Psoas muscle (tissue), 8 donors: Measurements from ENCODE around the gene TMEM252. TPM values are rescaled to one million over a fixed set of nuclear protein-coding genes. Genes with fewer than 3 reads are reported as not detected.

Experiments used
- ATAC-seq, 4 donors: fragments of 200-7000 bp; cut with Tn5 transposase; one replicate each; pipeline ENCODE4 v1.9.1; 2020; ENCODE audit warnings: moderate library complexity in 3 of 4, mild to moderate bottlenecking in 2 of 4
- DNase-seq, 2 donors: peaks; one replicate each; pipeline ENCODE4 v3.0.0-alpha.2; 2020
- H3K27ac ChIP-seq: fragments of 200-600 bp; one replicate; pipeline ENCODE4 v1.8.0; 2022
- H3K27me3 ChIP-seq, 3 donors: fragments of 200-600 bp in 1 of 3; one replicate each; pipeline versions ENCODE4 v1.6.1 to v1.8.0; 2013 to 2022; ENCODE audit warnings: low read length in 2 of 3, mild to moderate bottlenecking in 2 of 3, moderate library complexity in 1 of 3; ENCODE audit not compliant: insufficient read depth in 3 of 3
- H3K36me3 ChIP-seq, 2 donors: fragments of 200-600 bp in 1 of 2; one replicate each; pipeline versions ENCODE4 v1.6.1 to v1.8.0; 2013 to 2022; ENCODE audit warnings: low read depth in 1 of 2, mild to moderate bottlenecking in 1 of 2, moderate library complexity in 1 of 2; ENCODE audit not compliant: insufficient read depth in 1 of 2
- H3K4me1 ChIP-seq: fragments of 200-600 bp; one replicate; pipeline ENCODE4 v1.8.0; 2022
- H3K4me3 ChIP-seq: fragments of 200-600 bp; one replicate; pipeline ENCODE4 v1.8.0; 2022; ENCODE audit warnings: mild to moderate bottlenecking
- H3K9me3 ChIP-seq: fragments of 200-600 bp; one replicate; pipeline ENCODE4 v1.8.0; 2022
- CTCF ChIP-seq: fragments of 200-600 bp; IDR thresholded peaks from one replicate; pipeline ENCODE4 v1.8.0; 2022; ENCODE audit warnings: antibody characterized with exemption
- WGBS, 3 donors: extraction: QIAGEN DNeasy Blood & Tissue Kit; methylation state at CpG; one replicate each; pipeline versions ENCODE4 v1.1.6 to v1.1.7; 2013; 5-methylcytosine and 5-hydroxymethylcytosine counted together
- intact Hi-C, 2 donors: fragments of 100-400 bp; cut with DNase I; formaldehyde crosslinking; loops; one replicate each; pipeline versions ENCODE4 v1.11.0 to v1.14.2; 2022
- polyA plus RNA-seq, 3 donors: library from polyadenylated mRNA; stranded (reverse); fragments of 200-250 nt; gene quantifications; one replicate each; pipeline ENCODE4 v1.2.3, GENCODE V29; 2013
- total RNA-seq, 4 donors: library from RNA; stranded (reverse); fragmentation: NEBNext Ultra II Directional in 2 of 4; extraction: Animal tissue kit (Norgen Biotek cat#: 25700) in 2 of 4; gene quantifications; one replicate each; pipeline versions ENCODE4 v1.2.1 to v1.2.4, GENCODE V29; 2021 to 2023
- donor health status: healthy with polysubstance abuse.
- donor health status: DM: no; HTN: no; CAD: no; lungs with moderate emphysema.
- donor health status: Bipolar disorder and iron deficiency.
- donor health status: healthy.
- donor health status: DM: yes; HTN: yes; CAD: no.
- donor health status: DM: no; HTN: no; CAD: no.
- donor health status: DM: no; HTN: no; CAD: no.
- donor health status: DM: yes; HTN: yes; CAD: no.

Gene TMEM252
- total and polyA plus RNA-seq, 7 donors = not detected

- intact Hi-C loops = no loop called here
- no peak for TF ChIP-seq CTCF
- ATAC-seq (peak in 1 of 4 donors; percentile 7), DNase-seq (no peak)
- H3K36me3 ChIP-seq = no peaks in the 10 kb centered on the region
- peak overlapping the region; percentile 65 for H3K27ac ChIP-seq
- peaks cover 18% of the 10 kb centered on the region for H3K4me1 ChIP-seq
- 45 to 61% (median 60%) methylated on average over 1 of the region's 1 CpG for WGBS, 3 donors
- no peak overlapping the region for H3K4me3 ChIP-seq
- no peaks in the 10 kb centered on the region for H3K27me3 ChIP-seq
- H3K9me3 ChIP-seq = no peaks in the 10 kb centered on the region
These were observed 3.1 kb downstream of the TMEM252 start for GRCh38 chr9:68537616-68537880.

GRCh38 chr9:68536876-68537615 is 3.6 kb downstream of the TMEM252 start:
- intact Hi-C loops = no loop called here
- H3K4me3 ChIP-seq = no peak overlapping the region
- ATAC-seq (peak in 2 of 4 donors; percentile 12 to 20), DNase-seq (no peak)
- H3K27ac ChIP-seq = no peak overlapping the region
- no peaks in the 10 kb centered on the region for H3K9me3 ChIP-seq
- H3K36me3 ChIP-seq = no peaks in the 10 kb centered on the region
- H3K27me3 ChIP-seq = no peaks in the 10 kb centered on the region
- H3K4me1 ChIP-seq = peaks cover 18% of the 10 kb centered on the region
- no peak for TF ChIP-seq CTCF
- WGBS, 3 donors = 62 to 72% (median 64%) methylated on average over 10 of the region's 10 CpGs

- Histone ChIP-seq H3K27ac (no peak overlapping the region), H3K4me1 (peaks cover 24% of the 10 kb centered on the region), H3K36me3 (no peaks in the 10 kb centered on the region), H3K9me3 (no peaks in the 10 kb centered on the region), H3K4me3 (no peak overlapping the region), H3K27me3 (no peaks in the 10 kb centered on the region)
- TF ChIP-seq CTCF = no peak
- intact Hi-C loops = no loop called here
- ATAC-seq = no peak
- 17 to 29% (median 20%) methylated on average over 3 of the region's 3 CpGs for WGBS, 3 donors
- DNase-seq = no peak
These were observed 7.0 kb downstream of the TMEM252 start for GRCh38 chr9:68533678-68534077.

- H3K36me3 ChIP-seq = no peaks in the 10 kb centered on the region
- H3K4me1 ChIP-seq = peaks cover 11% of the 10 kb centered on the region
- 84 to 87% (median 84%) methylated on average over 4 of the region's 4 CpGs for WGBS, 3 donors
- no peak overlapping the region for H3K4me3 ChIP-seq
- ATAC-seq (no peak), DNase-seq (no peak)
- no peaks in the 10 kb centered on the region for H3K27me3 ChIP-seq
- no peak for TF ChIP-seq CTCF
- intact Hi-C loops = no loop called here
- no peak overlapping the region for H3K27ac ChIP-seq
- no peaks in the 10 kb centered on the region for H3K9me3 ChIP-seq
These were observed 8.6 kb downstream of the TMEM252 start for GRCh38 chr9:68532131-68532530.

GRCh38 chr9:68530618-68531017 is 10.1 kb downstream of the TMEM252 start:
- DNase-seq (peak; percentile 50 to 79), ATAC-seq (peak; percentile 57 to 96 (median 91))
- no peak for TF ChIP-seq CTCF
- Histone ChIP-seq H3K9me3 (no peaks in the 10 kb centered on the region), H3K4me3 (no peak overlapping the region), H3K27me3 (no peaks in the 10 kb centered on the region), H3K36me3 (no peaks in the 10 kb centered on the region), H3K27ac (no peak overlapping the region), H3K4me1 (peaks cover 8% of the 10 kb centered on the region)
- intact Hi-C loops = no loop called here
- 15 to 19% (median 18%) methylated on average over 7 of the region's 7 CpGs for WGBS, 3 donors
